PFSK-1 (cell line): ENCODE data around the gene CDHR3.

Source experiments
- FOXP2 ChIP-seq: optimal IDR thresholded peaks from 2 replicates; pipeline ENCODE3; 2011; ENCODE audit warnings: borderline replicate concordance, control low read depth, inconsistent platforms; ENCODE audit not compliant: insufficient read depth; ENCODE audit errors: extremely low read length, extremely low read depth
- POLR2AphosphoS5 ChIP-seq: IDR thresholded peaks from 2 replicates; pipeline ENCODE4 v1.6.1; 2012; ENCODE audit warnings: low read depth, mild to moderate bottlenecking, control low read depth, low read length, moderate library complexity
- REST ChIP-seq, 2 experiments: IDR thresholded peaks; 2 replicates each; pipeline versions ENCODE4 v1.6.1 to v1.8.0; 2011 to 2012; ENCODE audit warnings: low read depth in 2 of 2, low read length in 2 of 2, control low read depth in 1 of 2, inconsistent platforms in 1 of 2, mild to moderate bottlenecking in 1 of 2, moderate library complexity in 1 of 2; ENCODE audit not compliant: insufficient read depth in 1 of 2
- SIN3A ChIP-seq: IDR thresholded peaks from 2 replicates; pipeline ENCODE4 v1.6.1; 2012; ENCODE audit warnings: mild to moderate bottlenecking, low read length, moderate library complexity, borderline replicate concordance; ENCODE audit not compliant: insufficient read depth
- TAF1 ChIP-seq: IDR thresholded peaks from 2 replicates; pipeline ENCODE4 v1.6.1; 2012; ENCODE audit warnings: low read length, control low read depth, borderline replicate concordance; ENCODE audit not compliant: insufficient read depth

GRCh38 chr7:105988276-105988675 is 25.2 kb downstream of the CDHR3 start:
- TF ChIP-seq REST (IDR thresholded peaks at IDR 0.05; ENCODE audit: insufficient read depth in 1 of 2, low read depth in 2 of 2, low read length in 2 of 2) (no peak), TAF1 (no peak), POLR2AphosphoS5 (no peak), SIN3A (no peak), FOXP2 (no peak)
